Stimulated activated CD4-positive, alpha-beta T cell treated with anti-CD3 and anti-CD28 coated beads, Interleukin-2, amount 100 ng/mL, for 24 hours (primary cell): Measurements from ENCODE around the gene USP19.
A peak's percentile ranks its signal among the peaks of the same experiment; 100 is the strongest.

ENCODE experiments used
- DNase-seq, 2 donors: peaks; one replicate each; pipeline ENCODE4 v3.0.0-alpha.2; 2020

The USP19 gene

GRCh38 chr3:49098429-49098828 is 22.2 kb downstream of the USP19 start:
- no peak for DNase-seq

GRCh38 chr3:49093853-49094767 is 26.5 kb downstream of the USP19 start, which contains the start of gene QRICH1:
Gene QRICH1 (minus strand): TSS chr3:49094071. CDS start chr3:49077017, 17,054 bp downstream.
- DNase-seq: peak; percentile 96

GRCh38 chr3:49092938-49093852 is 27.4 kb downstream of the USP19 start:
- DNase-seq: peak; percentile 84 to 88

GRCh38 chr3:49081429-49081828 is 39.2 kb downstream of the USP19 start:
- DNase-seq: no peak

- no peak for DNase-seq
Observed at GRCh38 chr3:49079270-49079669, 41.4 kb downstream of the USP19 start.

GRCh38 chr3:49076646-49077045 is 44.0 kb downstream of the USP19 start:
- no peak for DNase-seq

GRCh38 chr3:49076116-49076515 is 44.5 kb downstream of the USP19 start:
- no peak for DNase-seq
